ENCODE results near the gene PODXL2.
"Not testable (repeated sequence)": the region's sequence is repeated elsewhere in the genome, so short reads cannot be mapped to it uniquely, and the experiment has no call there.

PODXL2 gene

DNA sequence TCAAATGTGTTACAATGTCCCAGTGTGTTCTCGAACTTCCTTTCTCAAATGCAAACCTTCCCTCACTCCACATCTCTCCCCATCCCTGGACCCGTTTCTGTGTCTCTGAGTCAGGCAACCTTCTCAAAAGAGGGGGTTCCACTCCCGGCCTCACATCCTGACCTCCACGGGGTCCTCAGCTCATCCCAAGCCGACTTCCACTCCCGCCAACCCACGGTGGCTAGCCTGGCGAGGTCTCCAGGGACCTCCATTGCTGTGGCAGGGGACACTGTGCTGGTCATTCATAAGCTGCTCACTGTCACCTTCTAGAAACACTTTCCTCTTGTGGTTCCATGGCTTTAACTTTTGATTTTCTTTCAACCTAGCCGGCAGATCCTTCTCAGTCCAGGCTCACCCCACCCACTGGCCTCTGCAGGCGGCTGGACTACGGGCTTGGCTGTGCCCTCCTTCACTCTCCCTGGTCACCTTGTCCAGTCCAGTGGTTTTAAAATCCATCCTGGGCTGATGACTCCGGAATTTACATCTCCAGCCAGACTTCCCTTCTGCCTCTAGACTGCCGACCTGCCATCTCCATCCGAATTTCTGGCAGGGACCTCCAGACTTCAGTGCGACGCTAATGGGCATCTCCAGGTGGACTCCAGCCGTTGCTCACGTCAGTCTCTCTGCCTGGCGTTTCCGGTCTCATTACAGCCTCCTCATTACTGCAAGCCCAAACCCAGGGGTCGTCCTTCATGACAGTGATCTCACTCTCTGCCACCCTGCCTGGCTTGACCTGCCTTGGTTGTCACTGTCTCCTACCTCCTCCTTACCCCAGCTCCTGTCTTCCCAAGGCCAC, 63.7 kb downstream of the PODXL2 start:
- DNase-seq, result no peak

- no peak for DNase-seq
Observed at GRCh38 chr3:127693336-127693843, 64.4 kb downstream of the PODXL2 start.

GRCh38 chr3:127694467-127695215, 65.7 kb downstream of the PODXL2 start:
- DNase-seq, result no peak

GRCh38 chr3:127697551-127698240, 68.7 kb downstream of the PODXL2 start:
- DNase-seq, result no peak

DNA sequence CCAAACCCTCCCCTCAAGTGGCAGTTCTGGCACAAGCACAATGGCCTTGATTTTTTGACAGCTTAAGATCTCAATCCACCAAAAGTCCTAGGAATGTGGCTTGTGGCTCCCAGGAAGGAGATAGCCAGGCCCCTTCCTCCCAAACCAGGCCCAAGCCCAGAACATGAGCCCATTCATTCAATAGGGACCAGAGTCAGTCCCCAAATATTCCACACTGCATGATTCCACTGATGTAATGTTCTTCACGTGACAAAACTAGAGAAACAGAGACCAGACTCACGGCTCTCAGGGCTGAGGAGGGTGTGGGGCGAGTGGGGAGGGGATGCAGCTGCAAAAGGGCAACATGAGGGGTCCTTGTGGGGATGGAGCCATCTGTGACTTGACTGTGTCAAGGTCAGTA, 69.3 kb downstream of the PODXL2 start:
- no peak for DNase-seq

- no peak for DNase-seq
Observed at GRCh38 chr3:127698691-127699415, 69.9 kb downstream of the PODXL2 start.

DNA sequence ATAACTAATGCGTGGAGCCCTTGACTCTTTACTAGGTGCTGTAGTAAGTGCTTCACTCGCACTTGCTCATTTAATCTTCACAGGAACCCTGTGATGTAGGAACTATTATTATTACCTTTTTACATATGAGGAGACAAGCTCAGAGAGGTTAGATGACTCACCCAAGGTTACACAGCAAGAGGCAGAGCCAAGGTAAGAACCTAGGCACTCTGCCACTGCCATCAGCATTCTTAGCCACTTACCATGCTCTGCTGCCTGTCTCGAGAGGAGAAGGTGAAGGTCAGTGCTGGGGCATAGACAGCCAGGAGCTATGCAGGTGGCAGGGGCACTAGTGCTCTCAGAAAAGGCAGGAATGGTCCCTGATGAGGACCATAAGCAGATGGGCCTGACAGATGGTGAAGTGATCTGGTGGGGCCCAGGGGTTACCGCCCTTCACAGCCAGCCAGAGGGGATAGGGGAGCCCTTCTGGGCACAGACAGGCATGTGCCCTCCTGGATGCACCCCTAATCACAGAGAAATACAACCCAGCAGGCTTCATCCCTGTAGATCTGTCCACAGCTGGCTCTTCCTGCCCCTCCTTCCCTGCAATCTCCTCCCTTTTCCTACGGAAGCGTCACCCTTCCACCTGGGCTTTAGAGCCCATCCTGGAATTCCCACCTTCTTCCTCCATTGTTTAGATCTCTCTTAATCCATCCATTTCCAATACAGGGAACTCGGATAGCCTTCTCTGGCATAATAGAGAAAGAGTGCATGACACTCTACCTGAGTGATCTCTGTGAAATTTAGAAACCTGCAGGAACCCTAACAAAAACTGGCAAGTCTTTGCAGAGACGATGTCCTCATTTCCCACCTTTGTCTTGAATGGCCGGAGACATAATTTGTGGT, 70.7 kb downstream of the PODXL2 start:
- DNase-seq, result no peak

DNA sequence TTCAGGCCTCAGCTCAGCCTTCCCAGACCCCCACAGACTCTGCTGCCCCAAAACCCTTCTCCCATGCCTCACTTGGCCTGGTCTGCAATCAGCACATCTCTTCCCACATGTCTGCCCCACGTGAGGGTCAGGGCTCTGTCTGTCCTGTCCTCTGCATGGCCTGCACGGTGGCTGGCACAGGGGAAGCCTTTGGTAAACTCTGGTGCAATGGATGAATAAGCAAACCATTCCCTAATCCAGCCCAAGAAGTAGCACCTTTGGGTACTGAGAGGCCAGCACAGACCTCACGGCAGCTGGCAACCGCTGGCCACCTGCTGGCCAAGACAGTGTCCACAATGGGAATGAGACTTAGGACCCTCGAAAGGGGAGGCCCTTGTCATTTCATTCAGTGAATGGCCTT, 71.4 kb downstream of the PODXL2 start:
- DNase-seq, result no peak

GRCh38 chr3:127701280-127701911, 72.4 kb downstream of the PODXL2 start:
- no peak for DNase-seq

DNA sequence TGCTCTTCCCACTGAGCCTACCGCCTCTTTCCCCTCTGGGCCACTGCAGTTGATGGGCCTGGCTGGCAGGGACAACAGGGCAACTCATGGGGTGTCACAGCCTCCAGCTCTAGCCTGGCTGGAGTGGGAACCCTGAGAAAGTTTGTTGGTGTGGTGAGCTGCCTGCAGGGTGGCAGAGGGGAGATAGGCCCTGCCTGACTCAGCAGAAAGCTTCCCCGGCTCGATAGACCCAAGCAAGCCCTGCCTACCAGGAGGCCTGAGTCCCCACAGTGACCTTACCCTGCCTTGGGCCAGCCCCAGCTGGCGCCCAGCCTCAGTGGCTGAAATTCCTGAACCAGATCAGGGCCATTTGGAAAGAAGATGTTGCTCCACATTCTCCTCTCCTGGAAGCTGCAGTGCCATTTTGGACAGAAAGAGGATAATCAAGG, 73.2 kb downstream of the PODXL2 start:
- DNase-seq, result no peak

DNA sequence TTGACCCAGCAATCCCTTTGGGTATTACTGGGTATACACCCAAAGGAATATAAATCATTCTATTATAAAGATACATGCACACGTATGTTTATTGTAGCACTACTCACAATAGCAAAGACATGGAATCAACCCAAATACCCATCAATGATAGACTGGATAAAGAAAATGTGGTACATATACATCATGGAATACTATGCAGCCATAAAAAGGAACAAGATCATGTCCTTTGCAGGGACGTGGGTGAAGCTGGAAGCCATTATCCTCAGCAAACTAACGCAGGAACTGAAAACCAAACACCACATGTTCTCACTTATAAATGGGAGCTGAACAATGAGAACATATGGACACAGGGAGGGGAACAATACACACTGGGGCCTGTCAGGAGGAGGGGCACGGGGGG, 75.9 kb downstream of the PODXL2 start:
- DNase-seq, result not testable (repeated sequence)

- DNase-seq, result no peak
Observed at GRCh38 chr3:127706312-127706711, 77.3 kb downstream of the PODXL2 start.

DNA sequence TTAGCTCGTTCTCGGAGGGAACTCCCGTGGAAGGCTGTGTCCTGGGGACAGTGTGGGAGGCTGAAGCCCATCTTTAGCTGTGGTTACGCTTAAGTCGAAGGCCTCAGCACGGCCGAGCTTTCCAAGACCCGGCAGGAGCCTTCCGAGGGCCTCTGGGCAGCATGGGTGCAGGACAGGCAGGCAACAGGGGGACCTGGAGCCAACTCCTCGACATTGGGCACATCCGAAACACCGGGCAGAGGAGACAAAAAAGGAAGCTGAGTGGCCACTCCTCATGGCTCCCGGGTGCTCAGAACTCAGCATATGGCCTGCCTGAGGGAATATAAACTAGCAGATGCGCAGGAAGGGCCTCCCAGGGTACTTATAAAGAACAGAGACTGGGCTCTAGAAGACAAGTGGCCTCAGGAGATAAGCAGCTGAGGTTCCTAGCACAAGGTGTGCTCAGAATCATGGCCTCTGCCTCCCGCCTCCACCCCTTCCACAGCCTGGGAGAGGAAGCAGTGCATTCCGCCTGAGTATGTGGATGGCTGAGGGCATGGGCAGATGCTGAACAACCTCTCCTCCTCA, 77.9 kb downstream of the PODXL2 start:
- no peak for DNase-seq

DNA sequence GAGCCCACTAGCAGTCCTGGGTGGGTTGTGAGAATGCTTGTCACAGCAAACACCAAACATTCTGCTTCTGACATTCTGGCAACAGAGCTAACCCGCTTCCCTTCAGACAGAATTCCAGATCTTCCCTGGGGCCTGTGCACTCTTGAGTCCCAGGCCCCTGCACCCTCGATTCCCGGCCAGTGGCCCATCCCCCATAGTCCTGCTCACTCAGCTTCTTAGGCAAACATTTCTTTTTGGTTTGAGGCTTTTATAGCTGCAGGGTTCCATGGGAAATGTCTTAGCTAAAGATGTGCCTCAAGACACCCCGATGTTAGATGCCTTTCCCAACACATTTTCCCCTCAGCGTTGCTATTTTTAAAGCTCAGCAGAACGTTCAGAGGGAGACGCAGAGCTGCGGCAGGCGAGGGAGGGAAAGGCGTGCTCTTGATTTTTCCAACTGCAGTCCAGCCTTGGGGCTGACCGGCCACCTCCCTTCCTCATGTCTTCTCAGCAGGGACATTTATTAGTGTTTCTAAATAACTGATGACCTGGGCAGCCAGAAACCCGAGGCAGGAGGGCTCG, 78.9 kb downstream of the PODXL2 start:
- DNase-seq, result no peak

- DNase-seq, result no peak
Observed at GRCh38 chr3:127708837-127709236, 79.9 kb downstream of the PODXL2 start.

DNA sequence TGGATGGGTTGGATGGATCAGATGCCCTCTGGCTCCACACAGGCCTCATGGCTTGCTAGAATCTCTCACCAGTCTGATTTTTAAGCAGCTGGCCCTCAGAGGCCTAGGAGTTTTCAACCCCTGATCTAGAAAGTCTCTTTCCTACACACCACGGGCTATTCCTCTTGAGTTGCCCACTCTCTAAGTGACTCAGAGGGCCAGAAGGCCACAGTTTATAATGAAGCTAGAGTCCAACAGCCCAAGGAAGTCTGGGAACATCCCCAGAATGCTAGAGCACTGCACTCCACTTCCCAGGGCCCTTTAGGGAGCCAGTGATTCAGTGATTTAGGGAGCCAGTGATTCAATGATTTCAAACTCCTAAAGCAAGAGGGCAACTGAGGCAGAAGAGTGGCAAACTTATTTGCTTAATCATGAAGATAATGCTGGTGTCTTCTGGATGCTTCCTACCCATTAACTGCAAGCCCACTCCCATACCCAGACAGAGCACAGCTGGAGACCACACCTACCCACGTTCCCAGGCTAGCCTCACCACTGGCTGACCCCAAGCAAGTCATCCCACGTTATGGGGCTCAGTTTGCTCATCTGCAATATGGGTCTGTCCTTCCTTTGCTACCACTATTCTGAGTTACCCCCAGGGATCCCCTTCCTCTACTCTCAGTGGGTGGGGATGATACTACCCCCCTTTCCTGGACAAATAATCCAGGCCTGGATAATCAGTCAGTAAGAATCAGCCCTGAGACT, 80.5 kb downstream of the PODXL2 start:
- no peak for DNase-seq

DNA sequence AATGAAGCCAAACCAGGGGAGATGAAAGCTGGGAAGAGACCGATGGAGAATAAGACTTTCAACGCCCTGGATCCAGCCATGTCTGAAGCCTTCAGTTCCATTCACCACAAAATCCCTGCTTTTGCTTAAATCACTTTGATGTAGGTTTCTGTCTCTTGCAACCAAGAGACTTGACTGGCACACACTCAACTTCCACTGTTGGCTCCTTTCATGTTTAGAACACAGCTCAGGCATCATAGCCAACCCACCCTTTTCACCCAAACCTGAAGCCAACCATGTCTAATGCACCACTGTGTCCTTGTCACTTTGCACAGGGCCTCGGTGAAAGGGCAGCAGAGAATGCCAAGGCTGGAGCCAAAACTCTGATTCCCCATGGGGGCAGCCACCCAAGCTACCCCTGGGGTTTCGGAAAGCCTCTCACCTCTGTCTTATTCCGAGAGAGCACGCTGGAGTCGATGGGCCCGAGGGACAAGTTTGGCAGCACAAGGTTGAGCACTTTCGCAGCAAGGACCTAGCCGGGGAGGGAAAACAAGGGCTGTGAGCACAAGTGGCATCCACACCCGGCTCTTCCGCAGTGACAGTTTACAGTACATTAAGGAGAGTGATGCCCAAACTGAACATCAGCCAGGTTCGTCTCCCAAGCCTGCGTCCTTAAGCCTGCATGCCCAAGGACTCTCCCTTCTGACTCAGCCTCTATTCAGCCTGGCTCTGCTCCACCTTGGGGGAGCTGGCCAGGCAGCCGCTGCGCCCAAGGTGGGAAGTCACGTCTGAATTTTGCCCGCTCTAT, 81.4 kb downstream of the PODXL2 start:
- DNase-seq, result no peak

- no peak for DNase-seq
Observed at GRCh38 chr3:127711021-127711695, 82.2 kb downstream of the PODXL2 start.

Measured in NCI-H1417 treated with DMSO at 0.1 percent for 48 hours (cell line).